ENCODE data around the gene DDX51.

GRCh38 chr12:132099739-132100138, 44.4 kb downstream of the DDX51 start:
- TF ChIP-seq CTCF (conservative IDR thresholded peaks at IDR 0.05) (no peak), ZFX (IDR thresholded peaks at IDR 0.05) (no peak)
